HEK293T (cell line): ENCODE measurements around the gene RBM20.
A peak's percentile ranks its signal among the peaks of the same experiment; 100 is the strongest.

Experiments
- CTCF ChIA-PET: fragments of 350-600 bp; formaldehyde crosslinking; extraction: SDS; loops from one replicate; lab custom pipeline; 2021; ENCODE audit warnings: antibody characterized with exemption, inconsistent platforms; lab: Yijun Ruan, JAX
- POLR2A ChIA-PET: fragments of 350-600 bp; formaldehyde crosslinking; extraction: SDS; loops from one replicate; lab custom pipeline; 2020; ENCODE audit warnings: antibody characterized with exemption, inconsistent platforms; lab: Yijun Ruan, JAX
- DNase-seq: peaks from one replicate; pipeline ENCODE4 v3.0.0; 2012; ENCODE audit warnings: mixed read lengths; ENCODE audit errors: extremely low spot score
- ARNT ChIP-seq: fragments of 450-650 bp; IDR thresholded peaks from 2 replicates; pipeline ENCODE4 v1.6.1; 2017; ENCODE audit warnings: mild to moderate bottlenecking
- BHLHE40 ChIP-seq: fragments of 450-650 bp; IDR thresholded peaks from 2 replicates; pipeline ENCODE4 v1.6.1; 2016; ENCODE audit warnings: mild to moderate bottlenecking, moderate library complexity, borderline replicate concordance
- CTBP1 ChIP-seq: fragments of 450-650 bp; IDR thresholded peaks from 2 replicates; pipeline ENCODE4 v1.6.1; 2016; ENCODE audit warnings: borderline replicate concordance
- ELF4 ChIP-seq: fragments of 450-650 bp; IDR thresholded peaks from 2 replicates; pipeline ENCODE4 v1.6.1; 2017; ENCODE audit warnings: antibody characterized with exemption
- FOXA1 ChIP-seq: fragments of 450-650 bp; IDR thresholded peaks from 2 replicates; pipeline ENCODE4 v1.6.1; 2016; ENCODE audit warnings: mild to moderate bottlenecking
- FOXK2 ChIP-seq: fragments of 450-650 bp; IDR thresholded peaks from 2 replicates; pipeline ENCODE4 v1.6.1; 2016; ENCODE audit warnings: mild to moderate bottlenecking
- FOXM1 ChIP-seq: fragments of 450-650 bp; IDR thresholded peaks from 2 replicates; pipeline ENCODE4 v1.6.1; 2017; ENCODE audit warnings: mild to moderate bottlenecking, borderline replicate concordance
- HDGF ChIP-seq: fragments of 450-650 bp; IDR thresholded peaks from 2 replicates; pipeline ENCODE4 v1.6.1; 2017; ENCODE audit warnings: antibody characterized with exemption, borderline replicate concordance
- L3MBTL2 ChIP-seq: fragments of 450-650 bp; conservative IDR thresholded peaks from 2 replicates; pipeline ENCODE4 v1.6.1; 2016; ENCODE audit warnings: mild to moderate bottlenecking
- LEF1 ChIP-seq: fragments of 450-650 bp; IDR thresholded peaks from 2 replicates; pipeline ENCODE4 v1.6.1; 2017; ENCODE audit warnings: mild to moderate bottlenecking, borderline replicate concordance
- NFRKB ChIP-seq: fragments of 450-650 bp; IDR thresholded peaks from 2 replicates; pipeline ENCODE4 v1.6.1; 2016; ENCODE audit warnings: mild to moderate bottlenecking, moderate library complexity
- SP1 ChIP-seq: fragments of 450-650 bp; IDR thresholded peaks from 2 replicates; pipeline ENCODE4 v1.6.1; 2017
- SUZ12 ChIP-seq: fragments of 450-650 bp; IDR thresholded peaks from 2 replicates; pipeline ENCODE4 v1.6.1; 2016; ENCODE audit warnings: mild to moderate bottlenecking
- TARDBP ChIP-seq: fragments of 450-650 bp; IDR thresholded peaks from 2 replicates; pipeline ENCODE4 v1.6.1; 2016
- ZNF384 ChIP-seq: fragments of 450-650 bp; IDR thresholded peaks from 2 replicates; pipeline ENCODE4 v1.6.1; 2016
- TF ChIP-seq, protein P1 (sequence below): fragments of 450-650 bp; IDR thresholded peaks from 2 replicates; pipeline ENCODE4 v1.6.1; 2016

RBM20 gene

DNA sequence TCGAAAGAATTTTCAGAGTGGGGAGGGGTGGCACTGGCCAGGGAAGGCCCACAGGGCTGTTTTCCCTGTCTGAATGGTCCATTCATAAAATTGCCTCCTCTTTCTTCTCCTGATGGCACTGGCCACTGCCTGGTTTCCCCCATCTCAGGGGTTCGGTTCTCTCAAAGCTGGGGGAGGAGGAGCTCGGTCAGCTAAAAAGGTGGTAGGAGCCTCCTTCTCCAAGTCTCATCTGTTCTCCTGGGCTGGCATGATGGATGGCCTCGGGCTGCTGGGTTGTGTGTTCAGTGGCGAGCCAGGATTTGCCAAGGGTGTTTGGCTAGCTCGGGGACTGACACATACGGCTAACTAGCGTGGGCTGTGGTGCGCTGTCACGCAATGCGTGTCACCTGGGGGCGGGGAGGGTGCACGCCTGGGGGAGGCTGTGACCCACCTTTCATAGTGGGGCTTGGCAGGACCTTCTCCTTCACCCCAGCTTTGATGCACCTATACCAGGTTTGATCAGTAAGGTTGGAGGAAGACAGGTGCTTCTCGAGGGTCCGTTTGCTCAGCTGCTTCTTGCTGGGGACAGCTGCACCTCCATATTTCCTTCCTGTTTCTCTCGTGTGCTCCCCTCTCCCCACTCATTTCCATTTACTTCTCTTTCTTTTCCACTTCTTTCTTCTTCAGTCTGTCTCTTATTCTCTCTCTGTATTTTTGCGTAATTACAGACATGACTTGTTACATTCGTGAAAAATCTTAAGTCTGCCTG lies 36.3 kb downstream of the RBM20 start:
- ChIA-PET POLR2A (no interaction called here), CTCF (interaction anchor here (0.6 to 2.0 kb wide), 11 partner anchors 9 to 70 kb away, joined by 3 to 23 read pairs (median 4); no protein-coding TSS in a partner anchor)
- DNase-seq = no peak
- TF ChIP-seq FOXK2 (no peak), BHLHE40 (no peak), SP1 (no peak), SUZ12 (no peak), FOXA1 (no peak), HDGF (no peak), ZNF384 (no peak), ARNT (no peak)

DNA sequence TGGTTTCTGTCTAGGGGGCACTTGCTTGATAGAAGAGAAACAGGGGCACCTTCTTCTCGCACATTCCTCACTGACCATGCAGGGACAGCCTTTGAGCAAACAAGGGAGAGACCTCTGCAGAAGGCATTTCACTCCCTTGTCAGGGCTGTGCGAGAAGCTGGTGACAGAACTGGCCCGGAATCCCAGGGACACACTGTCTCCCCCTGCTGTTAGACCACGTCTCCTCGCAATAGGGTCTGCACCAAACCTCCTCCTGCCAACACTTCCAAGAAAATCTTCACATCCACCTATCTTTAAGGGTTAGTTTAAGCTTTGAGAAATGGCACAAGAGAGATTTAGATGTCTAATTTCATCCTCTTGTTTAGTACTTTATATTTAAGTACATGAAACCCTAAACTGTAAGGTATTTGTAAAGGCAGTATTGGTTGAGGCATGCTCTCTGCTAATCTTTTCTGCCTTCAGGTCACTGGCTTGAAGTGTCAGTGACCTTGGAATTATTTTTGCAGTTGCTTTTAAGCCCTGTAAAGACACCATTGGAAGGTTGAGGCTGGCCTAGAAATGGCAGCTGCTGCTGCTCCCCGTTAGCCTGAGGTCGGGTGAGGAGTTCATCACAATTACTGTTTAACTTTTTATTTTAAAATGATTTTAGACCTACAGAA lies 37.0 kb downstream of the RBM20 start:
- ChIA-PET POLR2A (no interaction called here), CTCF (interaction anchor here (0.6 to 2.0 kb wide), 13 partner anchors 10 to 74 kb away, joined by 3 to 23 read pairs (median 3); no protein-coding TSS in a partner anchor)
- peak; percentile 87 for DNase-seq
- TF ChIP-seq, protein P1, sequence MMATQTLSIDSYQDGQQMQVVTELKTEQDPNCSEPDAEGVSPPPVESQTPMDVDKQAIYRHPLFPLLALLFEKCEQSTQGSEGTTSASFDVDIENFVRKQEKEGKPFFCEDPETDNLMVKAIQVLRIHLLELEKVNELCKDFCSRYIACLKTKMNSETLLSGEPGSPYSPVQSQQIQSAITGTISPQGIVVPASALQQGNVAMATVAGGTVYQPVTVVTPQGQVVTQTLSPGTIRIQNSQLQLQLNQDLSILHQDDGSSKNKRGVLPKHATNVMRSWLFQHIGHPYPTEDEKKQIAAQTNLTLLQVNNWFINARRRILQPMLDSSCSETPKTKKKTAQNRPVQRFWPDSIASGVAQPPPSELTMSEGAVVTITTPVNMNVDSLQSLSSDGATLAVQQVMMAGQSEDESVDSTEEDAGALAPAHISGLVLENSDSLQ = no peak
- TF ChIP-seq BHLHE40 = no peak
- no peak for TF ChIP-seq NFRKB
- no peak for TF ChIP-seq LEF1
- no peak for TF ChIP-seq ZNF384
- TF ChIP-seq SUZ12 = no peak
- TF ChIP-seq TARDBP = no peak
- TF ChIP-seq FOXM1 = no peak
- no peak for TF ChIP-seq ELF4
- TF ChIP-seq ARNT = no peak
- no peak for TF ChIP-seq CTBP1
- no peak for TF ChIP-seq FOXA1

DNA sequence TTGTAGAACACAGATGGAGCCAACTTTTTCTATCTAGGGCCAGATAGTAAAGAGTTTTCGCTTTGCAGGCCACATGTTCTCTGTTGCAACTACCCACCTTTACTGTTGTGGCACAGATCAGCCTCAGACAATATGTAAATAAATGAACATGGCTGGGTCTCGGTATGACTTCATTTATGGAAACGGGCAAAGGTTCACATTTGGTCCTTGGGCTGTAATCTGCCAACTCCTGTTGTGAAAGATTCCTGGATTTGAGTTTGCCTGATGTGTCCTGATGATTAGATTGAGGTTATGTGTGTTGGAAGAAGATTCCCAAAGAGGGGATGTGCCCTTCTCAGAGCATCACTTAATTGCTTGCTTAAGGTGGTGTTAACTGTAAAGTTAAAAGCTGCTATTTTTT lies 38.2 kb downstream of the RBM20 start:
- TF ChIP-seq TARDBP (no peak), SP1 (no peak), HDGF (no peak), BHLHE40 (no peak), L3MBTL2 (no peak), FOXM1 (no peak), ARNT (no peak), ELF4 (no peak), FOXA1 (no peak)
- TF ChIP-seq, protein P1 = no peak
- CTCF ChIA-PET = interaction anchor here (1.3 kb wide), 2 partner anchors 9 to 18 kb away, joined by 5 to 8 read pairs; no protein-coding TSS in a partner anchor
- DNase-seq = no peak
- POLR2A ChIA-PET = interaction anchor here (1.4 kb wide), 1 partner anchor 36 kb away, joined by 4 read pairs; no protein-coding TSS in a partner anchor

DNA sequence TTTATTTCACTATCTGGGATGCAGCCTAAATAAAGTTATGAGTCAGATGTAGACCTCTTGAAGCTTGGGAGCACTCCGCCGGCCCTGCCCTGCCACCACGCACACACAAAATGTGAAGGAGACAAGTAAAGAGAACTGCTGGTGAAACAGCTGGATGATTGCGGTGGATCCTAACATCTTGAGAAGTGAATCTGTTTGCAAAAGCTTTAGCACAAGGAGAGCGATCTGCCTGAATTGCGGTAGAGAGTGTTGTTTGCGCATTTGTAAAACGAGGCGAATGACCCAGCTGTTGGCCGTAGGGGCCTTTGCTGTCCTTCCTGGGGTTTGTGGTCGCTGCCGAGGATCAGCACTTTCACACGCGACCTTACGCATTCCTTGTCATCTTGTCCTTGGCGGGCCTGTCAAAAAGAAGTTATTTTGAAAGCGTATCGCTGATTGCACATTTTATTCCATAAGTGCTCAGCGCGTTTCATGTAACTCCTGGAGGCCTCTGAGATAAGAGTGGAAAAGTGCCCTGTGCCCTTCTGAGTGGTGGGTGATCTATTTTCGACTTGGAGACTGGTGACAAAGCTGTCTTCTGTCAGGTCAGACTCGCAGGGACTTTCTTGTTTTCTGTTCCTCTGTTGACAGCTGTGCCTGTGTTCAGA lies 40.8 kb downstream of the RBM20 start:
- CTCF ChIA-PET = interaction anchor here (1.6 kb wide), 1 partner anchor 74 kb away, joined by 3 read pairs; no protein-coding TSS in a partner anchor
- DNase-seq = no peak
- TF ChIP-seq ARNT = no peak
- no peak for TF ChIP-seq FOXK2
- TF ChIP-seq, protein P1 = no peak
- no peak for TF ChIP-seq FOXM1
- TF ChIP-seq L3MBTL2 = no peak
- no peak for TF ChIP-seq TARDBP
- no peak for TF ChIP-seq ZNF384
- TF ChIP-seq NFRKB = no peak
- POLR2A ChIA-PET = no interaction called here

DNA sequence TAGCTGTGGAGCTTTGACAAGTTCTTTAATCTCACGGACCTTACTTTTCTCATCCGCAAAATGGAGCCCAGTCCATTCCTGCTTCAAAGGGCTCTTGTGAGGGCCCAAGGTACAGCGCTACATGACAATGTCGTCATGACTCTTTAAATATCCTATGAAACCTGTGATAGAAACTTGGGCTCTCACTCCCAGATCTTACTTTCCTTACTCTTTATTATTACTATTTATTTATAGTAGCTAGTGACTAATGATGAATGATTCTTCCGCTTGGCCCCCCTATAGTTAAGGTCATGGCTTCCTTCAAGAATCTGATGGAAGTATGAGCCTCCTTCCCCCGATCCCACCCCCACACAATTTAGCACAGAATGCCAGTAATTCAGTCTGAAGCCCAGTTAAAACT lies 41.9 kb downstream of the RBM20 start:
- TF ChIP-seq SUZ12 (no peak), FOXK2 (no peak), L3MBTL2 (no peak), NFRKB (no peak), ZNF384 (no peak), FOXM1 (no peak), SP1 (no peak), TARDBP (no peak), ARNT (no peak), CTBP1 (no peak), LEF1 (no peak), ELF4 (no peak), BHLHE40 (no peak)
- TF ChIP-seq, protein P1 = no peak
- CTCF ChIA-PET = interaction anchor here (2.7 kb wide), 1 partner anchor 14 kb away, joined by 10 read pairs; no protein-coding TSS in a partner anchor

More for the DNA sequence above, 41.9 kb downstream of the RBM20 start:
- POLR2A ChIA-PET = no interaction called here
- DNase-seq = no peak
